Measurements from ENCODE around the gene GLIS1.

Gene GLIS1

DNA sequence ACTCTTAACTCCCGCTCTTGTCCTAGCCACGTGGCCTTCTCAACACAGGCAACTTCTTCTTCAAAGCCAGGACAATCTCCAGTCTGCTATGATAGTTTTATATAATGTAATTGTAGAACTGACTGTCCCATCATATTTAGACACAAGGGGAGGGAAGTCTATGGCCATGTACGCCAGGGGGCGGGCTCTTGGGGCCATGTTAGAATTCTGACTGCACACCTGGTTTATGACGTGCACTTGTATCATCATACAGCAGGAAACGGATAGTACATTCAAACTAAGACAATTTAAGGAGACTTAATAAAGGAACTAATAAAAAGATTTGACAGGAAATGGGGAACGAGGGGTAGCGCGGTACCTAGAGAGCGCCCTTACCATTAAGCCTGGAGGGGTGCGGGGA, 258.3 kb downstream of the GLIS1 start:
- in situ Hi-C loops (cut with HindIII; ENCODE audit: low sequenced_read_pairs) = loop anchor here (10.0 kb wide), 2 partner anchors 244 to 284 kb away; no protein-coding TSS in a partner anchor

DNA sequence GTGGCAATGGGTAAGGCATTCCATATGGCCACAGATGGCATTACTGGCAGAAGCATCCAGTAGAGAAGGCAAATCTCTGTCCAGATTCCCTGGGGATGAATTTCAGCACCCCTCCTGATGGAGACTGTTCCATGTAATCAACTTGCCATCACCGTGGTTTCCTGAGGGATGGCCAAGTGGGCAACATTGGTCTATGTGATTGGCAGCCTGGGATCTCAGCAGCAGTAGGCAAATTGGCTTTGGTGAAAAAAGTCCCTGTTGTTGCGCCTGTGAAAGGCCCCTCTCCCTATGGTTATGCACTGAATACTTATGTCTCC, 260.5 kb downstream of the GLIS1 start:
- in situ Hi-C loops (cut with HindIII; ENCODE audit: low sequenced_read_pairs) = no loop called here

DNA sequence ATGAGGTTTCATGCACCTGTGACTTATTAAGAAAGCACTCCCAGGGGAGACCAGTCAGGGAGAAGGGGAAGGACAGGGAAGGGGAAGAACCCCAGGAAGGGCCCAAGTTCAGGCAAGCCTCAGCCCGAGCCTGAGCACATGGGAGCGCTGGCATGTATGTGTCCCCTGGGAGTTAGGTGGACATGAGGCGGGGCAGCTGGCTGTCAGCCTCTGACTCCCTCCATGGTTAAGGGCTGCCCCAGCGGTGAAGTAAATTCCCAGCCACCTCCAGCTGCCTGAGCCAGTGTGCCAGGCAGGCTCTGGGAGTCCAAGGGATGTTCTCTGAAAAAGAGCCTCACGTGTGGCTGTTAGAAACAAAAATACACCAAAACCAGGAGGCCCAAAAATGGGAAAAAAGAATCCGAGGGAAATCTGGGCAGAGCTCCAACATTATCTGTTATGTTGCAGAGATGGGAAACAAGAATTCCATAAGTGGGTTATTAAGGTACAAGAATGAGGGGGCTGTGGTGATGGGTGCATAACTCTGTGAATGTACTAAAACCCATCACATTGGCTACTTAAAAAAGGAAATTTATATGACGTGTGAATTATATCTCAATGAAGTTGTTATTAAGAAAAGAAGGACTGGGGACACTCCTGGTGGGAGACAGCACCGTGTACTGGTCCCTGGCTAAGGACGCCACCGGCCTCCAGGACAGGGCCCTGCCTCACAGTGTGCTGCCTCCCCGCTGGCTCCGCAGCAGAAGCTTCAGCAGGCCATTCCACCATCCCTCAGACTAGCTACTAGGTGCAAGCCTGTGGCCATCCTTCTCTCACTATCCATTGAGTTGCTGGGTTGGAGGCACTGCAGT, 261.1 kb downstream of the GLIS1 start:
- in situ Hi-C loops (cut with HindIII; ENCODE audit: low sequenced_read_pairs) = no loop called here

DNA sequence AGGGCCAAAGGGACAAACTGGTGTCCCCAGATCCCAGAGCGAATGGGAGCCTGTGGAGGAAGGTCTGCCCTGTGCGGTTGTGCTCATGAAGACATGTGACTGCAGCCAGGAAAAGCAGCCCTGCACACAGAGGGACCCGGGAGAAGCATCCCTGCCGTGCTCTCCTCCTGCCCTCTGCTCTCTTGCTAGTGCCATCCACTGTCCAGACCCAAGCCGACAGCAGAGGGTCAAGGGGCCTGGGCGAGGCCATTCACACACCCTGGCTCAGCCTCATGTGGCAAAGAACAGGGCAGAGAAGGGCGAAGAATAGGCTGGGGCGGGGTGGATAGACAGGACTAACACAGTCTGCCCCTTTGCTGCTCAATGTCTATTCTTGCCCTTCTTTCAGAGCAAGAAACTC, 262.4 kb downstream of the GLIS1 start:
- in situ Hi-C loops (cut with HindIII; ENCODE audit: low sequenced_read_pairs) = no loop called here

DNA sequence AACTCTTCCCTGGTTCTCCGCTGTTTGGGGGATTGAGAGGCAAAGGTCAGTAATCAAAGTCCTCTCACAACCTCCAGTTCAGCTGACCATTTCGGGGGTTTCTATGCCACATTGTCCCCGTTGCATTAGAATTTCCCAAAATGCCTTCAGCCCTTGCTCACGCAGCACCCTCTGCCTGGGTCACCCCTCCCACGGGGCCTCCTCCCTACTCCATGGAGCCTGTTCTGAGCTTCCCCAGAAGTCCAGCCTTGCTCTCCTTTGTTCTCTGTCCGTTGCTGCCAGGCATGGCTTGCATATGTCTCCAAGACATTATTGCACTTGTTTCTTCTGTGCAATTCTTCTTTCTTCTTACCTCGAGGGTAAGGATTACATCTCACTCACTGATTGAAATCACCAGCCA, 263.3 kb downstream of the GLIS1 start:
- in situ Hi-C loops (cut with HindIII; ENCODE audit: low sequenced_read_pairs) = no loop called here

DNA sequence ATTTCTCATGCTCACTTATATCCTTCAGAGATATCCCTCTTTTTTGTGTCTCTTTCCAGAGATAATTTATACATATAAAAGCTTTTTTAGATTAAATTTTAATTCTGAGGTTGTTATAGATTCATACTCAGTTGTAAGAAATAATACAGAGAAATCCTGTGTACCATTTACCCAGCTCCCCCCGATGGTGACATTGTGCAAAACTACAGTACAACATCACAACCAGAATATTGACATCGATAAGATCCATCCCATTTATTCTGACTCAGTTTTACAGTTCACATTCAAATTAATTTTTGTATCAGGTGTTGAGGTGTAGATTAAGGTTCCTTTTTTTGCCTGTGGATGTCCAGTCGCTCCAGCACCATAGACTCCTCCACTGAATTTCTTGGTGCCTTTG, 265.5 kb downstream of the GLIS1 start:
- in situ Hi-C loops (cut with HindIII; ENCODE audit: low sequenced_read_pairs) = no loop called here

DNA sequence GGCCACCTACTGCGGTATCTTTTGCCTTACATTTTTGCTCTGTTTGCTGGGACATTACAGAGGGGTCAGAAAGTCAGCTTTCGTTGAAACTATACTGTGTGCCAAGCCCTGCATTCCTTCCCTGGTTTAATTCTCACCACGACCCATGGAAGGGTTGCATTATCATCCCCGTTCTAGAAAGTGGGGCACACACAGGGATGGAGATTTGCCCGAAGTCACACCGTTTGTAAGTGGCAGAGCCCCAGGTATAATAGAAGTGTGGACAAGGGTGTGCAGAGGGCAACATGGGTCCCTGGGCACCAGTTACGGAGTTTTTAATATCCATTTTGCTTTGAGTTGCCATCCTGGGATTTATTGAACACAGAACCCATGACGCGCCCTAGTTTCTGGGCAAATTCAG, 268.0 kb downstream of the GLIS1 start:
- in situ Hi-C loops (cut with HindIII; ENCODE audit: low sequenced_read_pairs) = no loop called here

DNA sequence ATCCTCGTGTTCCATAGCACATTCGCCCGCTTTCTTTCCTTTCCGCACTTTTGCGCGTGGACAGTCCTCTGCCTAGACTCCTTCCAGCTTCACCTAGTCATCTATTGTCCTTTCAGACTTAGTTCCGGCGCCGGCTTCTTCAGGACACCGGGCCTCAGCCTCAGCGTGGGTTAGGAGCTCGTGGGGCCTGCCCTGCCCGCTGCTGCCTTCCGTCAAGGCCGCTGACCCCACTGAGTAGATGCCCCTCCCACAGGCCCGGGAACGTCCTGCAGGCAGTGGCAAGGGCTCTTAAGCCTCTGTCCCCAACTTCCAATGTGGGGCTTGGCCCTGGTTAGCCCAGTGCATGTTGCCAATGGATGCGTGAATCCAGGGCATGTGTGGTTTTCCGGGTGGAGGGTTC, 268.4 kb downstream of the GLIS1 start:
- in situ Hi-C loops (cut with HindIII; ENCODE audit: low sequenced_read_pairs) = no loop called here

DNA sequence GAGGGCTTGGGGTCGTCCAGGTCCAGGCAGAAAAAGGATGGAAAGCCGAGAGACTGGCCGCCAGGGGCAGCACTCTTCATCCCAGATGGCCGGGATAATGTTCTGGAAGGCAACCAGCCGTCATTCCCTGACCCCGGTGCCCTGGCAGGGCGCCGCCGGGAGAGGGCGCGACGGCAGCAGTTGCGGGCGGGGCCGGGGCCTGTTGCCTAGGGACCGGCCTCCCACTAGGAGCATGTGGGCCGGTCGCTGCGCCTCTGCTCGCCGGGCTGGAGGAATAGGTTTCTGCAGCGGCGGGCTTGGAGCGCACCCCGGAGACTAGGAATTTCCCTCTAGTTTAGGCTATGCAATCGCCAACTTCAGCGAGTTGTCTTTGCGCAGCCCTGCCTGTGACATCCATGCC, 268.8 kb downstream of the GLIS1 start:
- in situ Hi-C loops (cut with HindIII; ENCODE audit: low sequenced_read_pairs) = no loop called here

DNA sequence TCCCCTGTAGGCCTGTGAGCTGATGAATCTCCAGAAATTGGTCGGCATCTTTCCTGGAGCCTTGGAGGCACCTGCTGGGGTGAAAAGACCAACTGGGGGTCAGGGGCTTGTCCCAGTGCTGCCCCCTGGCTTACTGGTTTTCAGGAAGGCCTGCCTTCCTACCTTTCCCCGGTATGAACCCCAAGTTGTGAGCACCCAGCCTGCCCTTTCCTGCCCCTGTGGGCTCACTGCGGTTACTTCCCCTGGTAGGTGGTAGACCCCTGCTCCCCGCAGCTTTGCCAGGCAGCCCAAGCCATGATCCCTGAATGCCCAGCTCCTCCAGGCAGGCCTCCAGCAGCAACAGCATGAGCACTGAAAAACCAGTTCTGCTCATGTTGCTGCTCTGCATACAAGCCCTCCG, 269.6 kb downstream of the GLIS1 start:
- in situ Hi-C loops (cut with HindIII; ENCODE audit: low sequenced_read_pairs) = no loop called here

DNA sequence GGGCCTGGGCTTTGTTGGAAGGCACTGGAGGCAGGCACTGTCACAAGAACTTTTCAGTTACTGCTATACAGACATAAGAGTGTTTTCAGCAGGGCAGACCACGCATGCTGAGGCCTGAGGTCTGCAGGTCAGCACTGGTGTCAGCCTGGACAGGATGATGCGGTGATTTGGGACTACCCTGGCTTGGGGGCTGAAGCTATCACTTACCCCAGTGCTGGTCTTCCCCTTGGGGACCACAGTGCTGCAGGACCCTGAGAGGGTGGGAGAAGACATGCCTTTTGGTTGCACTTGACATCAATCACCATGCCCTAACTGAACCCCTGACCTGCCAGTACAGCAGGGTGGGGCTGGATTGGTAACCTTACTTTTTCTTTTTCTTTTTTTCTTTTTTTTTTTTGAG, 270.6 kb downstream of the GLIS1 start:
- in situ Hi-C loops (cut with HindIII; ENCODE audit: low sequenced_read_pairs) = no loop called here

DNA sequence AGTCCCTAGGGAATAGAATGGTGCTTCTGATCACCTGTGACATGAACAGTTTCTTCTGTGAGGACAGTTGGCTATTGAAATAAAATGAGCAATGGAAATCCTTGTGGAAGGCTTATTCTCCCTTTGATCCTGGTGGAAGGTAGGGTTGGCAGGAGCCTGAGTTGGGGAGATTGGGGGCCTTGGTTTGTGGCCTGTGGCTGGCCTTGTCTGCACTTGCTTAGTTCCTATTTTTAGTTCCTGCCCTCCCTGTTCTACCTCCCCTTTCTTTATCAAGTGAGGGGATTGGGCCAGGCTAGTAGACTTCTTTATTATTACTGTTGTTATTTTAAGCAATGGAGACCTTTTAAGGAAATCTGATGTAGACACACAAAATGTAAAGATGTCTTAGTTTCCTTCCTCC, 271.6 kb downstream of the GLIS1 start:
- in situ Hi-C loops (cut with HindIII; ENCODE audit: low sequenced_read_pairs) = no loop called here

DNA sequence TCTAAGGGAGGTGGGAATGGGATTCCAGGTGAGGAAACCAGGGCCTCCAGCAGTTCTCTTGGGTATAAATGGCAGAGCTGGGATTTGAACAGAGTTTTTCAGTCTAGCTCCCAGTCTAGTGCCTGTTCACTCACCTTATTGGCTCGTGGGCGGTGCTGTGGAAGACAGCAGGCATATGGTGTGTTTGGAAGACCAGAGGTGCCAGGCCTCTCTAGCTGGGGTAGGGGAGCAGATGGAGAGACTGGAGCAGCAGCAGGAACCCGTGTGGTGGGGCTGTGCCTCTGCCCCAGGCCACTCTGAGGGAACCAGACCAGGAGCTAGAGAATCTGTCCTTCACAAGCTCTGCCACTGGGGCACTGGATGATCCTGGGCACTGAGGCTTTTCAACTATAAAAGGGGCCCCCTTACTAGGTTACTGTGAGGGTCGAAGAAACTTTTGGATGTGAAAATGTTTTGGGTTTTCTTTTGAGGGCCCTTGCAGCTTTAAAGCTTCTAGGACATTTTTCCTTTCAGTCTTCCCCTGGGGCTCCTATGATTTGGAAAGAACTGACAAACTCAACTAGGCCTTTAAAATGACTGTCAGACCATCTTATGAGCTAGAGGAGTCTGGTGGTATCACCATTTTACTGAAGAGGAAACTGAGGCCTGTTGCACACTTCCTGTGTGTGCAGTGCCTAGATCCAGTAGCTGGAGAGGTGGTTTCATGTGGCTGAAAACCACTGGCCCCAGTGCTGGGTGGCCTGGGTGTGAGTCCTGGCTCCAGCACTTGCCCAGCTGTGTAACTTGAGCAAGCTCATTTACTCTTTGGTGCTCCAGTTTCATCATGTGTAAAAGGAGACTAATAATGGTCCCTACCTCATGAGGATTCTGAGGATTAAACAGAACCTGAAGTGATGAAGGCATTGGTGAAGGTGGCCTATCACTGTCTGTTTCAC, 273.7 kb downstream of the GLIS1 start:
- in situ Hi-C loops (cut with HindIII; ENCODE audit: low sequenced_read_pairs) = no loop called here

DNA sequence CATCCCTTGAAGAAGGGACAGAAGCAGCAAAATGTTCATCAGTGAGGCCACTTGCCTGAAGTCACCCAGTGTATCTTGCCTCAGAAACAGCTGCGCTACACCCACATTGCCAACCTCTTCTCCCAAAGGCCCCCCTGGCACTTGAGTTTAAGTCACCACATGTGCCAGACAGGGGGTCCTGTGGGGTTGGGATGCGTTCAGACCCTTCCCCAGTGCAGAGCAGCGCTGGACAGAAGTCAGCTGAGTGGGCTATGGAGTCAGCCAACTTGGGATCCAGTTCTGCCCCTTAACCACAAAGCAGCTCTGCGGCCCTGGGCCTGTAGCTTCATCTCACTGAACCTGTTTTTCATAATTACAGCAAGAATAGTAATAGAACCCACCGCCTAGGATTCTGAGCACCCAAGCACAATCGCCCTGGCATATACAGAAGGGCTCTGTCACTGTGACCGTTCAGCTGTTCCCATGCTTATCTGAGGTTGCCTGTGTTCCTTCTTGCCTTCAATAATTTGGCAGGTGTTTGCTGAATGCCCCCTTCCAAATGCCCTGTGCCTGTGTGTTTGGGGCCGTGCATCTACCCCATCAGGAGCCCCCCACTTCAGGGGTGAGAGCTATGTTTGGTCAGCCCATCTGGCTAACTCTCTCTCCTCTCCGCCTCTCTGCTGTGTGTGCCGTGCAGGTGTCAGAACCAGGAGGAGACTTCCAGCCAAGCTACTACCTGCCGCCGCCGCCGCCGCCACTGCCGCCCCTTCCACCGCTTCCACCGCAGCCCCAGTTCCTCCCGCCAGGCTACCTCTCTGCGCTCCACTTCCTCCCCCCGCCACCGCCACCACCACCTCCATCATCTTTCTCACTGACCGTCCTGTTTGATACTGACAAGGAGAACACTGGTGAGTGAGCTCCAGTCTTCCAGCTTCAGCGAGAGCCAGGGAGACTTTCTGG, 274.7 kb downstream of the GLIS1 start:
- in situ Hi-C loops (cut with HindIII; ENCODE audit: low sequenced_read_pairs) = no loop called here

DNA sequence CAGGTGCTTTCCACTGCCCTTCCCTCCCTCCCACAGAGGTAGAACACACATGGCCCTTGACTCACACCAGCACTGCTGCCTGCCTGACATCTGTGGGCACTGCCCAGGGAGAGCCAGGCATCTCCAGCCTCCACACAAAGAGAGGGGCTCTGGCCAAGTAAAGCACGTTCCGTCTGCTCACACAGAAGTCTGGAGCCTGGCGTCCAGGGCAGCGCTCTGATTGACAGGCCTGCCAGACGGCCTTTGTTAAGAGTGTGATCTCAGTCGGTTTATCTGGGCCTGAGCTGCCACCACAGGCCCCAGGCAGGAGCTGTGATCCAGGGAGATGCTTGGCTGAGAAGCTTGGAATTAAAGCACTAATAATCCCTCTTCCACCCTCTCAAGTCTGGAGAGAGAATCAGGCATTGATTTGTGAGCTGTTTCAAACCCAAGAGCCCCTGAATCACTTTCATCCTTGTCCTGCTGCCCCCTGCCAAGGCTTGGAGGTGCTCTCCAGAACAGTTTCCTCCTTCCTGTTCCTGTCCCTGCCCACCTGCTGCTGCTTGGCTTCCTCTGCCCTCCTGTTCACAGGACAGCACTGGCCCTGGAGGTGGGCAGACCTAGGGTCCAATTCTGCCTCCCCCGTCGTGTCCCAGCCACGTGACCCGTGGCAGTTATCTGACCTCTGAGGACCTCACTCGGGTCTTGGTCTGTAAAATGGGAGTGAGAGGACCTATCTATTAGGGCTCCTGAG, 276.0 kb downstream of the GLIS1 start:
- in situ Hi-C loops (cut with HindIII; ENCODE audit: low sequenced_read_pairs) = no loop called here

DNA sequence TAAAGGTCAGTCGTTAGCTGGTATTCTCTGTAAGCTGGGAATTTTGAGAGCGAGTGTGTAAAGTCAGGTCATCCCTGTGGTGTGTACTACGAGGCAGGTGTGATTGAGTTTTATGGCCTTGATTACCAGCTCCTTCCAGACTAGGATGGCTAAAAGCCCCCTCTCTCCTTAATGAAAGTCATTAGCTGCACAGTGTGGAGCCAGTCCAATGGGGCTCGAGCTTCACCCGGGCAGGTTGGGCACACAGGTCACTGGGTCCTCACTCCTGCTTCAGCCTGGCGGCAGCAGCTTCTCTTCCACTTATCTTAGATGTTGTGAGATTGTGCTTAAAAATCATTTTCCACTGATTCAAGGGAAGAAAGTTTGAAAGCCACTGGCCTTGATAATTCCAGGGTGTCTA, 276.8 kb downstream of the GLIS1 start:
- in situ Hi-C loops (cut with HindIII; ENCODE audit: low sequenced_read_pairs) = no loop called here

DNA sequence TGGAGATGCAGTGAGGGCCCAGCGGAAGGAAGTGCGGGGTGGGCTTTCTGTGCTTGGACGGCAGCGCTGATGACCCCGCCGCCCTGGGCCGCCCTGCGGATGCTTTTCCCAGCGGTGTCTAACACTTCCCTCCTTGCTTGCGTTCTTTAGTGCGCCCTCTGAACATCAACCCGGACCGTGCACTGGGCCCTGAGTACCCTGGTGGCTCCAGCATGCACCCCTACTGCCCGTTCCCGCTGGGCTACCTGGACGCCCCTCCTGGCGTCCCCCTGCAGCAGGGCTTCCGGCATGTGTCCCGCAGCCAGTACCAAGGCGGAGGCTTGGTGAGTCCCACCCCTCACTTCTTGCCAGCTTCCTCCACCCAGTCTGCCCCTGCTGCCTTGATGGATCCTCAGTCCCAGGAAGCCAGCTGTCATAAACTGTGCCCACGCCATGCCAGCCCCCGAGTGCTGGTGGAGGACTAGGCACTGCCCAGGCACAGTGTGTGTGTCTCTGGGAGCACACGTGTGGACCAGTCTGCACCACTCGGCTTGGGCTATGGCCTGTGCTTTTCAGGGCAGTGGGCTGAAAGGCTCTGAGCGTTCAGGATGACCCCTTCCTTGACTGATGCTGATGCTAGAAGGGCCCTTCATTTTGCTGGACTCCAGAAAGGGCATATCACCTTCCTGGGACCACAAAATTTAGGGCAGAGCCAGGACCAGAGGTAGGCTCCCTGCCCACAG, 277.5 kb downstream of the GLIS1 start:
- in situ Hi-C loops (cut with HindIII; ENCODE audit: low sequenced_read_pairs) = no loop called here

DNA sequence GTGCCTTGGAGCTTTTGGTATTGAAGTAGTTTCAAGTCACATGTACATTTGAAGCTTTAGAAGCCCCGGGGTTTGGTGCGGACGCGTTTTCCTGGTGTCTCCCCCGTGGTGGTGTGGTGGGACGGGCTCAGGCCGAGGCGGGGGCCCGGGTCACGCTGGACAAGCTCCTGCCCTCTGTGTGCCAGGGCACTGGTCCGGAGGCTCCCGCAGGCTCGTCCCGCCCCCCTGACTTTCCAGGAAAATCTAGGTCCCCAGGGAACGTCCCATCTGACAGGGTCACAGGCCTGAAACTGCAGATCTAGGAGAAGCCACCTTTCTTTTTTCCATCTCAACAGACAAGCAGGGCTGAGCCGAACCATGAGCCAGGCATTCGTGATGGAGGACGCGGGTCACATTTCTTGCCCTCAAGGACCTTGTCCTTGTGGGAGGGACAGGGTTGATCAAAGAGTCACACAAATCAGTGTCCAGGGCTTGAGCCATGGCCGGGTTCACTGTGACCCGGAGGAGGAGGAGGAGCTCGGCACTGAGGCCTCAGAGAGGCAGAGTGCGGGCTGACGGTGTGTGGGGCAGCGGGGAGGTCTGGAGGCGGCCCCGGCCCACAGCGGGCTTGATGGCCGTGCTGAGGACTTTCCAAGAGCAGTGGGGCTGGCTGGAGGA, 278.2 kb downstream of the GLIS1 start:
- in situ Hi-C loops (cut with HindIII; ENCODE audit: low sequenced_read_pairs) = no loop called here

DNA sequence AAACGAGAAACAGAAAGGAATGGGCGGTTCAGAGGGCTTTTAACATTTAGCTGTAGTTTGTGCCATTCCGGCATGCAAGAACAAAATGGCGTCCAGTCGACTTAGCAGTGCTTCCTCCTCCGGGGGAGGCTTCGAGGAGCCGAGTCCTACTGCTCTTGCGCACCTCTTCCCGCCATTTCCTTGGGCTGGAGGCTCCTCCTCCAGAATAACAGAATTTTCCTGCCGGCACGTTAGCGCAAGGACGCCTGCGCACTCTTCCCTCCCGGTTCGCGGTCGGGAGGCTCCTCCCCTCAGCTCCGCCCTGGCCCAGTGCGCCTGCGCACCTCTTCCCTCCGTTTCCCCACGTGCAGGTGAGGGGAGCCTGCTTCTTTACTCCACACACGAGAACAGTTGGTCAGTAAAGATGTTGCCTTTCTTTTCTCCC, 278.7 kb downstream of the GLIS1 start:
- in situ Hi-C loops (cut with HindIII; ENCODE audit: low sequenced_read_pairs) = no loop called here

Data from endothelial cell of hepatic sinusoid (primary cell).